RPMI8226 (cell line): ENCODE results near the gene PALS1.
A peak's percentile ranks its signal among the peaks of the same experiment; 100 is the strongest.

Experiments
- DNase-seq: peaks from one replicate; pipeline ENCODE4 v3.0.0-alpha.2; 2015

PALS1 gene

GRCh38 chr14:67241411-67242167 lies at the start of gene PALS1:
PALS1 (plus strand) TSS chr14:67241435; CDS start chr14:67279171, 37,736 bp downstream.
- no peak for DNase-seq

- DNase-seq, result no peak
These were observed 49.4 kb upstream of the PALS1 start for GRCh38 chr14:67191768-67192290.

- DNase-seq, result no peak
These were observed 48.9 kb upstream of the PALS1 start for GRCh38 chr14:67192366-67192765.

GRCh38 chr14:67195279-67195678 lies 46.0 kb upstream of the PALS1 start:
- no peak for DNase-seq

- no peak for DNase-seq
These were observed 42.2 kb upstream of the PALS1 start for GRCh38 chr14:67199016-67199415.

- DNase-seq, result no peak
These were observed 33.4 kb upstream of the PALS1 start for GRCh38 chr14:67207810-67208209.

- DNase-seq, result no peak
These were observed 23.1 kb upstream of the PALS1 start for GRCh38 chr14:67218126-67218525.

- no peak for DNase-seq
These were observed 19.8 kb upstream of the PALS1 start for GRCh38 chr14:67221248-67221981.

- DNase-seq, result no peak
These were observed 19.3 kb upstream of the PALS1 start for GRCh38 chr14:67221982-67222328.

GRCh38 chr14:67225523-67225922 lies 15.7 kb upstream of the PALS1 start:
- DNase-seq, result no peak

- DNase-seq, result no peak
These were observed 12.8 kb upstream of the PALS1 start for GRCh38 chr14:67228325-67228984.

- DNase-seq, result no peak
These were observed 9.2 kb upstream of the PALS1 start for GRCh38 chr14:67232066-67232465.

- DNase-seq, result no peak
These were observed 8.6 kb upstream of the PALS1 start for GRCh38 chr14:67232621-67233020.

- no peak for DNase-seq
These were observed 3.6 kb upstream of the PALS1 start for GRCh38 chr14:67237591-67237990.

GRCh38 chr14:67239582-67239981 lies 1.7 kb upstream of the PALS1 start:
- DNase-seq, result no peak

GRCh38 chr14:67240168-67240932 lies 885 bp upstream of the PALS1 start:
- peak; percentile 34 for DNase-seq

- DNase-seq, result peak; percentile 94
These were observed 241 bp upstream of the PALS1 start for GRCh38 chr14:67240978-67241410.

GRCh38 chr14:67242168-67242420 lies 859 bp downstream of the PALS1 start:
- no peak for DNase-seq

- no peak for DNase-seq
These were observed 3.9 kb downstream of the PALS1 start for GRCh38 chr14:67245104-67245503.

GRCh38 chr14:67251573-67252226 lies 10.5 kb downstream of the PALS1 start:
- DNase-seq, result no peak

- no peak for DNase-seq
These were observed 11.9 kb downstream of the PALS1 start for GRCh38 chr14:67253076-67253635.

- DNase-seq, result no peak
These were observed 16.7 kb downstream of the PALS1 start for GRCh38 chr14:67257906-67258305.
